ENCODE results near the gene CCDC159. TPM values are rescaled to one million over a fixed set of nuclear protein-coding genes. Genes with fewer than 3 reads are reported as not detected.

CCDC159 gene
- total and polyA plus RNA-seq, 8 donors = 2.9 to 96.3 (median 55.3) TPM

- intact Hi-C loops (cut with DNase I; ENCODE audit: low total_unique reads) = no loop called here
- WGBS, 5 donors = 46 to 72% (median 61%) methylated on average over 5 of the region's 5 CpGs
- no peaks in the 10 kb centered on the region for H3K9me3 ChIP-seq
- no peaks in the 10 kb centered on the region for H3K27me3 ChIP-seq
- TF ChIP-seq EP300 (IDR thresholded peaks at IDR 0.05) (no peak), POLR2AphosphoS5 (IDR thresholded peaks at IDR 0.05) (no peak), POLR2A (IDR thresholded peaks at IDR 0.05) (no peak), CTCF (IDR thresholded peaks at IDR 0.05) (no peak)
- H3K4me1 ChIP-seq = peaks cover 22 to 66% (median 38%) of the 10 kb centered on the region in 4 donors
- peak overlapping the region; percentile 73 to 90 (median 85) for H3K27ac ChIP-seq
- H3K4me3 ChIP-seq = no peak overlapping the region
- H3K36me3 ChIP-seq = peaks cover 17 to 40% (median 38%) of the 10 kb centered on the region in 4 donors
- DNase-seq = no peak
These were observed 22.7 kb upstream of the CCDC159 start for GRCh38 chr19:11323601-11324078.

DNA sequence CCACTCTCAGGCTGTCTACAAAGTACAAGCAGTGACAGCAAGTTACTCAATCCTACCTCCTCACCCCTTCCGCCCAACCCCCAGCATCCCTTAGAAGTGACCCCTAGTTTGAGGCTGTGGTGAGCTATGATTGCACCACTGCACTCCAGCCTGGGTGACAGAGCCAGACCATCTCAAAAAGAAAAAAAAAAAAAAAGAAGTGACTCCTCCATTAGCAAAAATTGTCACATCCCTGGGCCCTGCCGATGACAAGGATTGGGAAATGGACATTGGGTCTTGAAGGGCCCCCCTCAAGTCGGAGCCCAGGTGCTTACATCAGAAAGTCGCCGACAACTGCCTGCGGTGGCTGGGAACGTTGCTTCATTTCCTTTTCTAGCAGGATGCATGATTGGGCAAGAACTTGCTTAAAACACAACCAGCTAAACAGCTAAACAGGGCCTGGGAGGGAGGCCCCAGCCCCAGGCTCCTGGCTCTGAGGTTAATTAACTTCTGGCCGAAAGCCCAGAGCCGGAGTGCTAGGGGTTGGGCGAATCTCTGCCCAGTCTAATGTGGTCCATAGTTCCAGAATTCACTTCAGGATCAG, 22.1 kb upstream of the CCDC159 start:
- Histone ChIP-seq H3K4me1 (peaks cover 22 to 61% (median 36%) of the 10 kb centered on the region in 4 donors), H3K4me3 (peak overlapping the region in 1 of 4 donors; percentile 11), H3K27ac (peak overlapping the region; percentile 73 to 90 (median 85)), H3K36me3 (peaks cover 19 to 45% (median 43%) of the 10 kb centered on the region in 4 donors), H3K27me3 (no peaks in the 10 kb centered on the region), H3K9me3 (no peaks in the 10 kb centered on the region)
- intact Hi-C loops (cut with DNase I; ENCODE audit: low total_unique reads) = no loop called here
- WGBS, 5 donors = 5 to 13% (median 10%) methylated on average over 10 of the region's 10 CpGs
- DNase-seq = peak; percentile 85 to 88
- TF ChIP-seq POLR2AphosphoS5 (IDR thresholded peaks at IDR 0.05) (peak; percentile 44 to 78 (median 67)), POLR2A (IDR thresholded peaks at IDR 0.05) (no peak), CTCF (IDR thresholded peaks at IDR 0.05) (peak in 1 of 7 experiments; percentile 13), EP300 (IDR thresholded peaks at IDR 0.05) (no peak)

- H3K4me1 ChIP-seq = peaks cover 22 to 54% (median 31%) of the 10 kb centered on the region in 4 donors
- H3K4me3 ChIP-seq = no peak overlapping the region
- H3K9me3 ChIP-seq = no peaks in the 10 kb centered on the region
- H3K27ac ChIP-seq = peak overlapping the region; percentile 22 to 90 (median 85)
- intact Hi-C loops (cut with DNase I; ENCODE audit: low total_unique reads) = no loop called here
- WGBS, 5 donors = 57 to 64% (median 63%) methylated on average over 14 to 17 of the region's 17 CpGs
- DNase-seq = peak in 1 of 2 donors; percentile 18
- peaks cover 23 to 52% (median 50%) of the 10 kb centered on the region in 4 donors for H3K36me3 ChIP-seq
- TF ChIP-seq CTCF (IDR thresholded peaks at IDR 0.05) = no peak
- no peak for TF ChIP-seq POLR2AphosphoS5 (IDR thresholded peaks at IDR 0.05)
- no peak for TF ChIP-seq EP300 (IDR thresholded peaks at IDR 0.05)
- no peak for TF ChIP-seq POLR2A (IDR thresholded peaks at IDR 0.05)
- H3K27me3 ChIP-seq = no peaks in the 10 kb centered on the region
These were observed 21.4 kb upstream of the CCDC159 start for GRCh38 chr19:11324748-11325389.

- Histone ChIP-seq H3K27me3 (no peaks in the 10 kb centered on the region), H3K9me3 (no peaks in the 10 kb centered on the region), H3K4me1 (peaks cover 22 to 54% (median 31%) of the 10 kb centered on the region in 4 donors), H3K27ac (peak overlapping the region in 3 of 5 donors; percentile 85 to 90 (median 88)), H3K4me3 (no peak overlapping the region), H3K36me3 (peaks cover 30 to 59% (median 57%) of the 10 kb centered on the region in 4 donors)
- no peak for DNase-seq
- intact Hi-C loops (cut with DNase I; ENCODE audit: low total_unique reads) = no loop called here
- 87 to 97% (median 93%) methylated on average over 7 of the region's 7 CpGs for WGBS, 5 donors
- no peak for TF ChIP-seq EP300 (IDR thresholded peaks at IDR 0.05)
- TF ChIP-seq CTCF (IDR thresholded peaks at IDR 0.05) = no peak
- no peak for TF ChIP-seq POLR2A (IDR thresholded peaks at IDR 0.05)
- no peak for TF ChIP-seq POLR2AphosphoS5 (IDR thresholded peaks at IDR 0.05)
These were observed 20.8 kb upstream of the CCDC159 start for GRCh38 chr19:11325544-11325943.
